IMR-90 (cell line): ENCODE results near the gene ZCCHC7. TPM values are rescaled to one million over a fixed set of nuclear protein-coding genes. Genes with fewer than 3 reads are reported as not detected.
"Not testable (repeated sequence)": the region's sequence is repeated elsewhere in the genome, so short reads cannot be mapped to it uniquely, and the experiment has no call there.

ENCODE experiments used
- ATAC-seq: fragments of 200-7000 bp; cut with Tn5 transposase; 2 replicates; pipeline ENCODE4 v1.9.1; 2020; ENCODE audit warnings: low read depth, mild to moderate bottlenecking, moderate library complexity
- BruUV-seq: library from RNA; stranded (reverse); fragments of 400-500 nt; replicated peaks from 2 replicates; lab custom pipeline; 2021; lab: Mats Ljungman, UMichigan
- CTCF ChIA-PET: fragments of 300-600 bp; formaldehyde crosslinking; extraction: SDS; loops from one replicate; lab custom pipeline; 2021; ENCODE audit warnings: antibody characterized with exemption; lab: Yijun Ruan, JAX
- POLR2A ChIA-PET: fragments of 300-600 bp; sonication (Branson Sonifier 250); formaldehyde crosslinking; loops from one replicate; lab custom pipeline; 2022; ENCODE audit warnings: antibody characterized with exemption; ENCODE audit not compliant: unreplicated experiment; lab: Charles Lee
- DNase-seq: peaks from one replicate; pipeline ENCODE4 v3.0.0; 2013
- H2AFZ ChIP-seq: replicated peaks from 2 replicates; pipeline ENCODE3; 2013; ENCODE audit warnings: low read length, mild to moderate bottlenecking; ENCODE audit not compliant: poor library complexity
- H2AK5ac ChIP-seq: 2 replicates; pipeline ENCODE4 v1.6.1; 2013; ENCODE audit warnings: low read depth, low read length, inconsistent platforms
- H2AK9ac ChIP-seq: replicated peaks from 2 replicates; pipeline ENCODE3; 2013; ENCODE audit warnings: mild to moderate bottlenecking, low read depth, low read length, moderate library complexity; ENCODE audit not compliant: poor library complexity
- H2BK120ac ChIP-seq: 2 replicates; pipeline ENCODE4 v1.6.1; 2013; ENCODE audit warnings: low read depth, low read length, inconsistent platforms
- H2BK15ac ChIP-seq: 3 replicates; pipeline ENCODE4 v1.6.1; 2013; ENCODE audit warnings: low read depth, low read length, inconsistent platforms
- H2BK20ac ChIP-seq: 2 replicates; pipeline ENCODE4 v1.6.1; 2013; ENCODE audit warnings: low read depth, mild to moderate bottlenecking, inconsistent platforms, low read length, moderate library complexity
- H2BK5ac ChIP-seq: 2 replicates; pipeline ENCODE4 v1.6.1; 2013; ENCODE audit warnings: mild to moderate bottlenecking, low read depth, low read length, inconsistent platforms; ENCODE audit not compliant: poor library complexity, severe bottlenecking
- H3K14ac ChIP-seq: replicated peaks from 2 replicates; pipeline ENCODE4 v1.6.1; 2013; ENCODE audit warnings: low read depth, low read length, inconsistent platforms
- H3K18ac ChIP-seq: 2 replicates; pipeline ENCODE4 v1.6.1; 2013; ENCODE audit warnings: low read depth, low read length, control low read depth
- H3K23ac ChIP-seq: 2 replicates; pipeline ENCODE4 v1.6.1; 2013; ENCODE audit warnings: low read depth, low read length, inconsistent platforms
- H3K27ac ChIP-seq: 2 replicates; pipeline ENCODE4 v1.5.1; 2013; ENCODE audit warnings: mild to moderate bottlenecking, control low read depth, low read length; ENCODE audit not compliant: insufficient read depth
- H3K27me3 ChIP-seq: 2 replicates; pipeline ENCODE4 v1.6.1; 2013; ENCODE audit warnings: low read length; ENCODE audit not compliant: control insufficient read depth, insufficient read depth
- H3K36me3 ChIP-seq: 2 replicates; pipeline ENCODE4 v1.6.1; 2013; ENCODE audit warnings: low read length, mixed read lengths; ENCODE audit not compliant: control insufficient read depth, insufficient read depth
- H3K4ac ChIP-seq: 2 replicates; pipeline ENCODE4 v1.6.1; 2013; ENCODE audit warnings: low read depth, low read length, inconsistent platforms
- H3K4me1 ChIP-seq: 2 replicates; pipeline ENCODE4 v1.6.1; 2013; ENCODE audit warnings: low read length, mixed read lengths; ENCODE audit not compliant: control insufficient read depth, insufficient read depth
- H3K4me2 ChIP-seq: 2 replicates; pipeline ENCODE4 v1.6.1; 2013; ENCODE audit warnings: low read depth, mild to moderate bottlenecking, control low read depth, low read length, moderate library complexity
- H3K4me3 ChIP-seq: 2 replicates; pipeline ENCODE4 v1.5.1; 2013; ENCODE audit warnings: low read depth, mild to moderate bottlenecking, control low read depth, low read length, moderate library complexity; ENCODE audit not compliant: insufficient read depth
- H3K56ac ChIP-seq: 2 replicates; pipeline ENCODE4 v1.6.1; 2013; ENCODE audit warnings: low read length, inconsistent platforms; ENCODE audit not compliant: insufficient read depth; ENCODE audit errors: extremely low read depth
- H3K79me1 ChIP-seq, 2 experiments: 2 replicates each; pipeline ENCODE4 v1.6.1; 2013; ENCODE audit warnings: low read length in 2 of 2, inconsistent platforms in 1 of 2, low read depth in 1 of 2
- H3K9ac ChIP-seq: 2 replicates; pipeline ENCODE4 v1.6.1; 2013; ENCODE audit warnings: low read depth, low read length, control low read depth
- H3K9me1 ChIP-seq: 2 replicates; pipeline ENCODE4 v1.6.1; 2013; ENCODE audit warnings: low read length, inconsistent platforms; ENCODE audit not compliant: insufficient read depth
- H3K9me3 ChIP-seq: 2 replicates; pipeline ENCODE4 v1.6.1; 2013; ENCODE audit warnings: low read length; ENCODE audit not compliant: control insufficient read depth, insufficient read depth
- H4K20me1 ChIP-seq: 2 replicates; pipeline ENCODE4 v1.6.1; 2013; ENCODE audit warnings: low read length, inconsistent platforms; ENCODE audit not compliant: insufficient read depth
- H4K5ac ChIP-seq: 2 replicates; pipeline ENCODE4 v1.6.1; 2013; ENCODE audit warnings: mild to moderate bottlenecking, low read depth, low read length, control low read depth
- H4K8ac ChIP-seq, 2 experiments: 2 replicates each; pipeline ENCODE4 v1.6.1; 2013; ENCODE audit warnings: low read depth in 2 of 2, low read length in 2 of 2, control low read depth in 1 of 2, inconsistent platforms in 1 of 2
- H4K91ac ChIP-seq: 2 replicates; pipeline ENCODE4 v1.6.1; 2013; ENCODE audit warnings: low read depth, low read length, inconsistent platforms; ENCODE audit not compliant: insufficient read depth
- BHLHE40 ChIP-seq: fragments of 150-350 bp; IDR thresholded peaks from 2 replicates; pipeline ENCODE4 v1.6.1; 2016; ENCODE audit warnings: mild to moderate bottlenecking, low read depth, low read length
- MAFK ChIP-seq: IDR thresholded peaks from 2 replicates; pipeline ENCODE4 v1.6.1; 2012; ENCODE audit warnings: low read depth, low read length, improper control_type of control experiment
- MAZ ChIP-seq: IDR thresholded peaks from 2 replicates; pipeline ENCODE4 v1.6.1; 2012; ENCODE audit warnings: low read depth, mild to moderate bottlenecking, low read length, improper control_type of control experiment, moderate library complexity, borderline replicate concordance
- RCOR1 ChIP-seq: IDR thresholded peaks from 2 replicates; pipeline ENCODE4 v1.6.1; 2012; ENCODE audit warnings: mild to moderate bottlenecking, low read length, improper control_type of control experiment; ENCODE audit not compliant: insufficient replicate concordance
- WGBS, 2 experiments: methylation state at CpG; one replicate each; pipeline versions ENCODE4 v1.1.5 to v1.1.7; 2013; ENCODE audit warnings: missing lambda C conversion rate in 2 of 2; ENCODE audit not compliant: insufficient read length in 1 of 2; ENCODE audit errors: extremely low coverage in 2 of 2; 5-methylcytosine and 5-hydroxymethylcytosine counted together
- dilution Hi-C: fragments of 300-500 bp; cut with HindIII; formaldehyde crosslinking; loops from one replicate; pipeline ENCODE4 v1.14.3; 2018; ENCODE audit warnings: low sequenced_read_pairs; ENCODE audit not compliant: unreplicated experiment
- in situ Hi-C: fragments of 300-500 bp; cut with MboI; formaldehyde crosslinking; loops from 3 replicates; pipeline ENCODE4 v1.14.3; 2019; ENCODE audit warnings: low sequenced_read_pairs, inconsistent platforms, mixed read lengths
- intact Hi-C: fragments of 100-400 bp; cut with micrococcal nuclease; formaldehyde crosslinking; loops from 2 replicates; pipeline ENCODE4 v1.10.0; 2022
- polyA plus RNA-seq, 3 experiments: library from polyadenylated mRNA; depleted of rRNA; stranded (reverse); fragments of >200 nt; gene quantifications; 2 replicates each; pipeline ENCODE4 v1.2.3, GENCODE V29; 2012; ENCODE audit warnings: low replicate concordance in 1 of 3
- total RNA-seq: library from RNA; depleted of rRNA; stranded (reverse); fragments of >200 nt; gene quantifications from 2 replicates; pipeline ENCODE4 v1.2.3, GENCODE V29; 2012

Gene ZCCHC7
- total and polyA plus RNA-seq, 2 of the 4 experiments (the other 2 are of a cell fraction): 13.6 to 28.7 TPM

- H2AK5ac ChIP-seq: no peak overlapping the region
- H3K9ac ChIP-seq: no peak overlapping the region
- no peak overlapping the region for H2BK15ac ChIP-seq
- no peaks in the 10 kb centered on the region for H3K27me3 ChIP-seq
- no peak overlapping the region for H4K91ac ChIP-seq
- no peak overlapping the region for H2BK120ac ChIP-seq
- no CpG with 5 or more reads among the region's 3 CpGs for WGBS, 2 experiments
- no peak overlapping the region for H3K18ac ChIP-seq
- no peak overlapping the region for H3K4me2 ChIP-seq
- intact Hi-C loops: no loop called here
- H3K23ac ChIP-seq: no peak overlapping the region
- no peak overlapping the region for H4K8ac ChIP-seq
- no peaks in the 10 kb centered on the region for H3K9me3 ChIP-seq
- no peak overlapping the region for H2AK9ac ChIP-seq
- H2AFZ ChIP-seq: no peak overlapping the region
- no peak overlapping the region for H3K56ac ChIP-seq
- H2BK20ac ChIP-seq: no peak overlapping the region
- in situ Hi-C loops: no loop called here
- ChIA-PET POLR2A (no interaction called here), CTCF (no interaction called here)
- H3K14ac ChIP-seq: no peak overlapping the region
- peaks cover 5 to 7% of the 10 kb centered on the region in 2 experiments; a peak in 3 of 4 replicates for H3K79me1 ChIP-seq
- H3K4me3 ChIP-seq: no peak overlapping the region
- no peak for TF ChIP-seq MAZ
- TF ChIP-seq BHLHE40: no peak
- TF ChIP-seq MAFK: no peak
- TF ChIP-seq RCOR1: no peak
- dilution Hi-C loops: no loop called here
- H3K9me1 ChIP-seq: no peaks in the 10 kb centered on the region
- H4K5ac ChIP-seq: no peak overlapping the region
- DNase-seq (no peak), ATAC-seq (no peak)
- H3K4me1 ChIP-seq: no peaks in the 10 kb centered on the region
- H3K27ac ChIP-seq: no peak overlapping the region
- no peak overlapping the region for H2BK5ac ChIP-seq
- BruUV-seq: no TSS peak
- H3K4ac ChIP-seq: no peak overlapping the region
- H3K36me3 ChIP-seq: peaks cover 5% of the 10 kb centered on the region
- no peaks in the 10 kb centered on the region for H4K20me1 ChIP-seq
Measured at GRCh38 chr9:37302277-37302676, 181.9 kb downstream of the ZCCHC7 start.

GRCh38 chr9:37303272-37303671, 182.9 kb downstream of the ZCCHC7 start:
- POLR2A ChIA-PET, BruUV-seq: not testable (repeated sequence)
- 100% methylated on average over 4 of the region's 11 CpGs; no CpG with 5 or more reads in 1 of the 2 experiments for WGBS, 2 experiments

More at GRCh38 chr9:37303272-37303671, 182.9 kb downstream of the ZCCHC7 start:
- H3K4me1 ChIP-seq, H2AK5ac ChIP-seq, H2BK15ac ChIP-seq, H3K18ac ChIP-seq, H3K27me3 ChIP-seq, H2AFZ ChIP-seq, dilution Hi-C loops, H4K8ac ChIP-seq, H3K9me3 ChIP-seq, H3K23ac ChIP-seq, H3K27ac ChIP-seq, H4K91ac ChIP-seq, H3K4me2 ChIP-seq, H2BK20ac ChIP-seq, H3K36me3 ChIP-seq, H3K14ac ChIP-seq, H2BK5ac ChIP-seq, H3K4me3 ChIP-seq, H3K79me1 ChIP-seq, H2BK120ac ChIP-seq, H3K9me1 ChIP-seq, in situ Hi-C loops, CTCF ChIA-PET, H3K56ac ChIP-seq, intact Hi-C loops, H2AK9ac ChIP-seq, H4K20me1 ChIP-seq, H3K9ac ChIP-seq, H3K4ac ChIP-seq, H4K5ac ChIP-seq, ATAC-seq, DNase-seq: not testable (repeated sequence)
